Mucosa of rectum (tissue), 2 donors: Measurements from ENCODE around the gene SPNS1.
"Not testable (repeated sequence)": the region's sequence is repeated elsewhere in the genome, so short reads cannot be mapped to it uniquely, and the experiment has no call there.

ENCODE experiments used
- H3K27ac ChIP-seq, 2 donors: one replicate each; pipeline ENCODE4 v1.7.0; 2013; ENCODE audit warnings: inconsistent platforms in 2 of 2, low read depth in 2 of 2, low read length in 2 of 2
- H3K27me3 ChIP-seq, 2 donors: one replicate each; pipeline ENCODE4 v1.7.0; 2013; ENCODE audit warnings: low read length in 2 of 2; ENCODE audit not compliant: control insufficient read depth in 2 of 2, insufficient read depth in 2 of 2
- H3K36me3 ChIP-seq, 2 donors: one replicate each; pipeline ENCODE4 v1.7.0; 2013; ENCODE audit warnings: low read length in 2 of 2; ENCODE audit not compliant: control insufficient read depth in 2 of 2, insufficient read depth in 2 of 2
- H3K4me1 ChIP-seq, 2 donors: one replicate each; pipeline ENCODE4 v1.7.0; 2013; ENCODE audit warnings: low read length in 2 of 2, mild to moderate bottlenecking in 1 of 2; ENCODE audit not compliant: control insufficient read depth in 2 of 2, insufficient read depth in 2 of 2
- H3K4me3 ChIP-seq, 2 donors: one replicate each; pipeline ENCODE4 v1.7.0; 2013; ENCODE audit warnings: low read length in 2 of 2
- H3K9ac ChIP-seq, 2 donors: one replicate each; pipeline ENCODE4 v1.7.0; 2013; ENCODE audit warnings: low read length in 2 of 2, low read depth in 1 of 2, mild to moderate bottlenecking in 1 of 2
- H3K9me3 ChIP-seq, 2 donors: one replicate each; pipeline ENCODE4 v1.7.0; 2013; ENCODE audit warnings: low read length in 2 of 2; ENCODE audit not compliant: control insufficient read depth in 2 of 2
- donor health status: healthy.
- donor health status: Normal muscosa, but diverticular disease.

Gene SPNS1

GRCh38 chr16:28974437-28975157, at the start of gene SPNS1:
Gene SPNS1 (plus strand): TSS chr16:28974778. CDS start chr16:28975152, 374 bp downstream.
- H3K27me3 ChIP-seq, result no peaks in the 10 kb centered on the region
- peak within 1 kb of the TSS; percentile 49 to 69 for H3K27ac ChIP-seq
- no peaks in the 10 kb centered on the region for H3K9me3 ChIP-seq
- H3K9ac ChIP-seq, result peak within 1 kb of the TSS; percentile 72 to 74
- peaks cover 8 to 12% of the 10 kb centered on the region in 2 donors for H3K36me3 ChIP-seq
- peaks cover 14 to 16% of the 10 kb centered on the region in 2 donors for H3K4me1 ChIP-seq
- peak within 1 kb of the TSS; percentile 77 to 87 for H3K4me3 ChIP-seq

- Histone ChIP-seq H3K9me3 (no peaks in the 10 kb centered on the region), H3K36me3 (peaks cover 3 to 4% of the 10 kb centered on the region in 2 donors), H3K4me3 (peak overlapping the region; percentile 81 to 82), H3K4me1 (peaks cover 14 to 16% of the 10 kb centered on the region in 2 donors), H3K9ac (peak overlapping the region; percentile 87 to 92), H3K27me3 (no peaks in the 10 kb centered on the region), H3K27ac (peak overlapping the region; percentile 99 to 100)
Measured at GRCh38 chr16:28925386-28926228, 49.0 kb upstream of the SPNS1 start.

GRCh38 chr16:28926284-28926683, 48.3 kb upstream of the SPNS1 start:
- H3K36me3 ChIP-seq, H3K27me3 ChIP-seq, H3K9me3 ChIP-seq: not testable (repeated sequence)
- peaks cover 14 to 16% of the 10 kb centered on the region in 2 donors for H3K4me1 ChIP-seq
- peak overlapping the region in 1 of 2 donors; percentile 92 for H3K9ac ChIP-seq
- peak overlapping the region; percentile 81 to 82 for H3K4me3 ChIP-seq
- H3K27ac ChIP-seq, result peak overlapping the region; percentile 99 to 100

- H3K36me3 ChIP-seq, result no peaks in the 10 kb centered on the region
Measured at GRCh38 chr16:28927815-28928214, 46.8 kb upstream of the SPNS1 start.

GRCh38 chr16:28930203-28930602, 44.4 kb upstream of the SPNS1 start:
- Histone ChIP-seq H3K4me3 (no peak overlapping the region), H3K9ac (no peak overlapping the region), H3K4me1 (no peaks in the 10 kb centered on the region), H3K36me3 (no peaks in the 10 kb centered on the region), H3K27me3 (no peaks in the 10 kb centered on the region), H3K27ac (no peak overlapping the region), H3K9me3 (no peaks in the 10 kb centered on the region)

More at GRCh38 chr16:28927815-28928214, 46.8 kb upstream of the SPNS1 start:
- Histone ChIP-seq H3K27me3 (no peaks in the 10 kb centered on the region), H3K9me3 (no peaks in the 10 kb centered on the region), H3K4me3 (no peak overlapping the region), H3K4me1 (peaks cover 14 to 16% of the 10 kb centered on the region in 2 donors), H3K9ac (no peak overlapping the region), H3K27ac (no peak overlapping the region)

- Histone ChIP-seq H3K9me3 (no peaks in the 10 kb centered on the region), H3K4me1 (no peaks in the 10 kb centered on the region), H3K4me3 (no peak overlapping the region), H3K27me3 (no peaks in the 10 kb centered on the region), H3K36me3 (no peaks in the 10 kb centered on the region), H3K27ac (no peak overlapping the region), H3K9ac (no peak overlapping the region)
Measured at GRCh38 chr16:28930652-28931051, 43.9 kb upstream of the SPNS1 start.

- Histone ChIP-seq H3K36me3 (no peaks in the 10 kb centered on the region), H3K4me3 (peak within 1 kb of the TSS in 1 of 2 donors; percentile 52), H3K27ac (peak within 1 kb of the TSS in 1 of 2 donors; percentile 9), H3K4me1 (peaks cover 0 to 6% of the 10 kb centered on the region in 2 donors), H3K9ac (no peak within 1 kb of the TSS), H3K27me3 (no peaks in the 10 kb centered on the region), H3K9me3 (no peaks in the 10 kb centered on the region)
Measured at GRCh38 chr16:28931801-28932225, 42.8 kb upstream of the SPNS1 start, which contains the start of gene CD19. Gene CD19 (plus strand): TSS chr16:28931971. CDS start chr16:28932001, 30 bp downstream.

GRCh38 chr16:28932339-28933141, 42.0 kb upstream of the SPNS1 start:
- H3K36me3 ChIP-seq, result no peaks in the 10 kb centered on the region
- H3K4me3 ChIP-seq, result peak overlapping the region in 1 of 2 donors; percentile 52
- no peak overlapping the region for H3K9ac ChIP-seq

GRCh38 chr16:28933171-28933570, 41.4 kb upstream of the SPNS1 start:
- Histone ChIP-seq H3K9me3 (no peaks in the 10 kb centered on the region), H3K4me3 (peak overlapping the region in 1 of 2 donors; percentile 13), H3K27me3 (no peaks in the 10 kb centered on the region), H3K9ac (no peak overlapping the region), H3K36me3 (no peaks in the 10 kb centered on the region), H3K27ac (no peak overlapping the region), H3K4me1 (peaks cover 0 to 6% of the 10 kb centered on the region in 2 donors)

More at GRCh38 chr16:28932339-28933141, 42.0 kb upstream of the SPNS1 start:
- Histone ChIP-seq H3K27ac (peak overlapping the region in 1 of 2 donors; percentile 9), H3K9me3 (no peaks in the 10 kb centered on the region), H3K27me3 (no peaks in the 10 kb centered on the region), H3K4me1 (peaks cover 0 to 6% of the 10 kb centered on the region in 2 donors)
